PFSK-1 (cell line): ENCODE data around the gene WNT5A.

Experiments
- FOXP2 ChIP-seq: optimal IDR thresholded peaks from 2 replicates; pipeline ENCODE3; 2011; ENCODE audit warnings: borderline replicate concordance, control low read depth, inconsistent platforms; ENCODE audit not compliant: insufficient read depth; ENCODE audit errors: extremely low read length, extremely low read depth
- POLR2AphosphoS5 ChIP-seq: IDR thresholded peaks from 2 replicates; pipeline ENCODE4 v1.6.1; 2012; ENCODE audit warnings: low read depth, mild to moderate bottlenecking, control low read depth, low read length, moderate library complexity
- REST ChIP-seq, 2 experiments: IDR thresholded peaks; 2 replicates each; pipeline versions ENCODE4 v1.6.1 to v1.8.0; 2011 to 2012; ENCODE audit warnings: low read depth in 2 of 2, low read length in 2 of 2, control low read depth in 1 of 2, inconsistent platforms in 1 of 2, mild to moderate bottlenecking in 1 of 2, moderate library complexity in 1 of 2; ENCODE audit not compliant: insufficient read depth in 1 of 2
- SIN3A ChIP-seq: IDR thresholded peaks from 2 replicates; pipeline ENCODE4 v1.6.1; 2012; ENCODE audit warnings: mild to moderate bottlenecking, low read length, moderate library complexity, borderline replicate concordance; ENCODE audit not compliant: insufficient read depth
- TAF1 ChIP-seq: IDR thresholded peaks from 2 replicates; pipeline ENCODE4 v1.6.1; 2012; ENCODE audit warnings: low read length, control low read depth, borderline replicate concordance; ENCODE audit not compliant: insufficient read depth

The WNT5A gene

GRCh38 chr3:55417211-55417610, 69.9 kb downstream of the WNT5A start:
- no peak for TF ChIP-seq POLR2AphosphoS5
- TF ChIP-seq FOXP2, result no peak
- no peak for TF ChIP-seq REST (IDR thresholded peaks at IDR 0.05; ENCODE audit: insufficient read depth in 1 of 2, low read depth in 2 of 2, low read length in 2 of 2)
- TF ChIP-seq TAF1, result no peak
- TF ChIP-seq SIN3A, result no peak

GRCh38 chr3:55416331-55416821, 70.7 kb downstream of the WNT5A start:
- TF ChIP-seq REST (IDR thresholded peaks at IDR 0.05; ENCODE audit: insufficient read depth in 1 of 2, low read depth in 2 of 2, low read length in 2 of 2), result no peak
- no peak for TF ChIP-seq TAF1
- TF ChIP-seq FOXP2, result no peak
- no peak for TF ChIP-seq POLR2AphosphoS5
- no peak for TF ChIP-seq SIN3A
